CD4-positive, alpha-beta T cell treated with Interleukin-15 for 1 hour (primary cell): ENCODE data around the gene TSHZ2.

ENCODE experiments used
- DNase-seq: peaks from one replicate; pipeline ENCODE4 v3.0.0-alpha.2; 2020

TSHZ2 gene

DNA sequence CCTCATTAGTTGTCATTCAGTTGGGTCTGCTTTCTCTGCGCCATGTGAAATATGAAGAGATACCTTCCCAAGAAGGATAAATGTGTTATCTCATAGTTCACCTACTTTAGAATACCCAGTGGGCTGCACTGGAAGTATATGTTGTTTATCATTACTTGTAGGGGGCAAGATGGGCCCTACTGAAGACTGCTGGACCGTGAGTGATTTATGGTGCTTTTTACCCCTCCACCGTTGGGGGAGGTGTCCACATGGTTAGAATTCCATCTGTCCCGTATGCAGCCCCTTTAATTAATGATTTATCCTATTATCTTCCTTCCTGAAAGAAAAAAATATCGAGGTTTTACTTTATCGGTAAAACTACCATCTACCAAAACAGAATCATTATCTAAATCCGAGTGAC, 97.0 kb downstream of the TSHZ2 start:
- DNase-seq = no peak

- DNase-seq = no peak
These were observed 98.1 kb downstream of the TSHZ2 start for GRCh38 chr20:53070224-53070623.

DNA sequence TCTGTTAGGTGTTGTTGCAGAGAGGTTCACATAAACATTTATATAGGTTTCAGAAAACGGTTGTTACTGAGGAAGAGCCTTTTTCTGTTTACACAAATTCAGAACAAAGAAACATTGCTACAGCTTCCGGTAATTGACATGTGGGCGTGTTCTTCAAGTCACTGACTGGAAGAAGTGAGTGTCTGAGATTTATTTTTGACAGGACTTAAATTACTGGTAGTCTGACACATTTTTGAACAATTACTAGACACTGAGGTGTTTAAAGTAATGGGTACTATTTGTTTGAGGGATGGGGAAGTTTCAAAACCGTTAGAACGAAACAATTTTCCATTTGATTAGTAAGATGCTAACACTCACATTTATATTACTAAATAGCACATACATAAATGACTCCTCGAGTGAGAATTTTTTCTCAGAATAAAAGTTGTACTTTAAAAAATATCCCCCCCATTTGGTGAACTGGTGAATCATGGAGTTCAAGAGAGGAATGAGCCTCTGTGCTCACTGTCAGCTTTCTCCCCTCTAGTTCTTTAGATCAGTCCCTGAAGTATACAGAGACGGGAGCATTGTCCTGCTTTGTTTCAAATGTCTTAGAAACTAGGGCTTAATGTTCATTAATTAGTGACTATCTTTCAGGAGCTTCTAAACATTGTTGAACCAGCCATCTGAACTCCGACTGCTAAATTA, 98.7 kb downstream of the TSHZ2 start:
- no peak for DNase-seq

DNA sequence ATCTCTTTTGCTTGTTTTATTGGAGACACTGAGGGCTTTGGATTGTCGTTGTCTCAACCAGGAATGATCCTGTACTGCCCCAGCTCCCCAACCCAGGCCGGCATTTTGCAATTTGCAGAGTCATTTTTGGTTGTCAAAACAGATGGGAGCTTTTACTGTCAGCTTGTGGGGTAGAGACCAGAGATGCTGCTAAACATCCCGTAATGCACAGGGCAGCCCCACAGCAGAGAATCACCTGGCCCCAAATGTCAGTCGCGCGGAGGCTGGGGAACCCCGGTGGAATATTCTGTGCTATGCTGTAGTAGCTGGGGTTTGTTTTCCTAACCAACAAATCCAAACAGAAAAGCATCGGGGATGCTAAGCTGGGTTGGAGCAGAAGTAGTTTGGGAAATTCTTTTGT, 99.7 kb downstream of the TSHZ2 start:
- no peak for DNase-seq

- no peak for DNase-seq
These were observed 100.9 kb downstream of the TSHZ2 start for GRCh38 chr20:53072923-53073579.

GRCh38 chr20:53073636-53074415, 101.7 kb downstream of the TSHZ2 start:
- no peak for DNase-seq

DNA sequence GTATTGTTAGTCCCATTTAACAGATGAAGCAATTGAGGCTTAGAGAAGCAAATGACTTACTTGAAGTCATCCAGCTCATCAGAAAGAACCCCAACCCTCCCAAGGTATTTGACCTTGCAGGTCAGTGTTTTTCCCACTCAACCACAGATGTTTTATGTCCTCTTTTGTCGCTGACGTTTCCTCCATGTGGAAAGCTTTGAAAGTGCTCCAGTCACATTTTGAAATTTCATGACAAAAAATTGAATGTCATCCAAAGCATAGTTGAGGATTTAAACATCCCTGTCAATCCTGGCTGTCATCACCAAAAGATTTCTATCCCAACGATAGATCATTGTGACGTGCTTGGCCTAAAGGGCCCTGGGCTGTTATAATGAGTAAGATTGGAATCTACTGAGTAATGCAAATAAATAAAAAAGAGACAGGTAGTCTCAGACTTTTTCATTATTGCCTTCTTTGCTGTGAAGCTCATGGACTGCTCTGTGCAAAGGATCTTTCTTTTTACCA, 102.7 kb downstream of the TSHZ2 start:
- no peak for DNase-seq

- DNase-seq = no peak
These were observed 104.5 kb downstream of the TSHZ2 start for GRCh38 chr20:53076668-53077067.

- no peak for DNase-seq
These were observed 105.4 kb downstream of the TSHZ2 start for GRCh38 chr20:53077373-53078205.

- no peak for DNase-seq
These were observed 106.6 kb downstream of the TSHZ2 start for GRCh38 chr20:53078761-53079160.

DNA sequence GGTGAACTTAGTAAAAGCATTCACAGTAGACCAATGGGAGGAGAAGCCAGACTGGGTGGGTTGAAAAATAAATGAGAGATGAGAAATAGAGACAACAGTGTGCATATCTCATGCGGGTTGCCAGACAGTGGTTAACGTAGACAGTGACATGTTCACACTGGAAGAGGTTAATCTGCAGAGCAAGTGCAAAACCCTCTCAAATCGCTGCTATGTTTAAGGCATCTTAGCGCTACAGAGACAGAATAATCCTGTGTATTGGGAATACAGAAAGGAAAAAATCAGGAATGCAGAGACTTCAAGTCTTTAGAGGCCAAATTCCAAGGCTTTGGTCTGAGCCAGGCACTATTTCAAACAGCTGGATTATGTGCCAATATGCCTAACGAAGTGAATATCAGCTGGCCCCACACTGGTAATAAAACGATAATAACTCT, 107.1 kb downstream of the TSHZ2 start:
- DNase-seq = no peak

DNA sequence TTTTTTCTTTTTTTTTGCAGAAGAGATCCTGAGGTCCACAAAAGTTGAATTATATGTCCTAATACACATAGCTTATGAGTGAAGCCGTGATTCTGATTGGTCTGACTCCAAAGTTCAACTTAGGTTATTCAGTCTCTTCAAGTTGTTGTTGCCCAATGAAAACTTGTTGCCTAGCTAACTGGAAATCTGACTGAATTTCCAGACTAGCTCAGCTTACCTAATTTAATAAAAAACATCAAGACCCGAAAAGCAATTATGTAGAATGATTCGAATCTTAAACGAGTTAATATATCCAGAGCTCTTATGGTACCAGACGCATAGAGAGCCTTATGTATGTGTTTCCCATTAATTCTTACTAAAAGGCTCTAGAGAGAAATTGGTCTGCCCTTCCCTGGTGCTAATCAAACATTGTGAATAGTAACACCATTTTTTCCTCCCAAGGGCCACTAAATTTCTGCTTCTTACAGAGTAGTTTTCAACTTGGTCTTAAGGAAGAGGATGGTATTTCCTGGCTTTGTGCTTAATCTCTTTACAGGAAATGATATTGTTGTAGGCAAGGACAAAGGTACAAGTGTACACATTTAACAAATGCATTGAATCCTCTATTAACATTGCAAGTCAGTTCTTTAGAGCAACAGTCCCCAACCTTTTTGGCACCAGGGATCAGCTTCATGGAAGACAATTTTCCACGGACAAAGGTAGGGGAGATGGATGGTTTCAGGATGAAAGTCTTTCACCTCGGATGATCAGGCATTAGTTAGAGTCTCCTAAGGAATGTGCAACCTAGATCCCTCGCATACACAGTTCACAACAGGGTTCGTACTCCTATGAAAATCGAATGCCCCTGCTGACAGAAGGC, 107.9 kb downstream of the TSHZ2 start:
- no peak for DNase-seq

DNA sequence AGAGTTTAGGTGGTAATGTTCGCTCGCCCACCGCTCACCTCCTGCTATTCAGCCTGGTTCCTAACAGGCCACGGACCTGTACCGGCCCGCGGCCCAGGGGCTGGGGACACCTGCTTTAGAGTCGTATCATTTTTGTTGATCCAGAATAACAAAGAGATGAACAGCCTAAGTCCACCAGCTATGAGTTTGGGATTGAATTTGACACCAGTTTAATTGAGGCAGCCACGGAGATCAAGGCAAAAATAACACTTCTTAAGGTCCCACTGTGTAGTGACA, 108.5 kb downstream of the TSHZ2 start:
- DNase-seq = no peak

DNA sequence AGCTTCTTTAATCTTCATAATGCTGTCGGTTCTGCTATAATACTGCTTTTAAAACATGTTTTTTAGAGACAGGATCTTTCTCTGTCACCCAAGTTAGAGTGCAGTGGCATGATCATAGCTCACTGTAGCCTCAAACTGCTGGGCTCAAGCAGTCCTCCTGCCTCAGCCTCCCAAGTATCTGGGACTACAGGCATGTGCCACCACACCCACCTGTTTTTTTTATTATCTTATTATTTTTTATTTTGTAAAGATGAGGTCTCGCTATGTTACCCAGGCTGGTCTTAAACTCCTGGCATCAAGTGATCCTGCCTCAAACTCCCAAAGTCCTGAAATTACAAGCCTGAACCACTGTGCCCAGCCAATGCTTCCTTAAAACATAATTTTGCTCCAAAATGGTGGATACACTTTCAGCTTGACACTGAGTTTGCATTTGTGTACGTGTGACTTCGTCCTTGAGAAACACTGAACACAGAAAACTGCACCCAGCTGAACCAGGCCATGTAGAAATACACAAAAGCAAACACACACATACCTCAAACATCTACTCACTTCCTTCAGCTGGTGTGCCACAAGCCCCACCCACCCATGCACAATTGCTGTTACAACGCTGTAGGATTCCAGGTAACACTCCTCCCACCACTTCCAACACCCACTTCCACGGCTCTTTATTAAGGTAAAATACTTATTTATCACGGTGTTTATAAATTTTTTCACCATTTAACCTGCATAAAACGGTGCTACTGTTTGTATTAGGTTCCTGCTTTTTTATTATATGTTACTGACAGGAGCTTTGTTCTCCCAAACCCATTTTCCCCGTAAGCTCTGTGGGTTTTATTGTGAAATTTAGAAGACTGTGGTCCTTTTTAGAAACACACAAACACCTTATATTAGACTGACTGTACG, 109.1 kb downstream of the TSHZ2 start:
- no peak for DNase-seq

DNA sequence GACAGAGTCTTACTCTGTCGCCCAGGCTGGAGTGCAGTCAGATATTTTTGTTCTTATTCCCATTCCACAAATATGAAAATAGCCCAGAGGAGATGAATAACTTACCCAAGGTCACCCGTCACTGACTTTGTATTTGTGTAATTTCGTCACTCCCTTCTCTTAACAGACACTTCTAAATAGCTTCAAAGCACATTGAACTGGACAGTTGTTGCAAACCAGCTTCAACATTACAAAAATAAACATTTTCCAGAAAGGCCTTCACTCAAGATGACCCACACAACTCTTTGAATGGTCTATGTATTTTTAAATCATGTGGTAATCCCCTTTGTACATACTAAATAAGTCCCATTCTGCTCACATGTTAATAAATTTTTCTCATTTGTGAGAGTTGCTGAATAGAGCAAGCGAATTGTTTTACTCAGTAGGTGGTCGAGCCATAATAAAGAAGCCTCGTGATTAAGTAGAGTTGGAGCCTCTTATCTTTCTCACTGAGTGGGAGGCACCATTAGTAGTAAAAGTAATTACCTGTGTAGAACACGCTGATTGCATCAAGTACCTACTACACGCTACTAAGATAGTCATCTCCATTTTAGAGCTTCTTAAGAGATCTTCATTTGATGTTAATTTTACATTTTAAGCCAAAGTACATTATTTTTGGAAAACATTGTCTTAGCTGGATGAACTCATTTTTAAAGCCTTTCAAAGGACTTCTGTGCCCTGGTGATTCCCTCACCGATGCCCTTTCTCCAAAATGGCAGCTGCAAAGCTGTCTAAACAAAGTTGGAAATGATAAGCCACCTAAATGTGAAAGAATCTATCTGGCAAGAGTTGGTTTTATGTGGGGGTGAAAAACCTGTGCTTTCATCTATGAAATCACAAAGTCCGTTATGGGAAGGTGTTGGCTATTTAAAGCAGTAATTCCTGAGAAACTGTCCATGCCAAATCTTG, 110.0 kb downstream of the TSHZ2 start:
- no peak for DNase-seq

DNA sequence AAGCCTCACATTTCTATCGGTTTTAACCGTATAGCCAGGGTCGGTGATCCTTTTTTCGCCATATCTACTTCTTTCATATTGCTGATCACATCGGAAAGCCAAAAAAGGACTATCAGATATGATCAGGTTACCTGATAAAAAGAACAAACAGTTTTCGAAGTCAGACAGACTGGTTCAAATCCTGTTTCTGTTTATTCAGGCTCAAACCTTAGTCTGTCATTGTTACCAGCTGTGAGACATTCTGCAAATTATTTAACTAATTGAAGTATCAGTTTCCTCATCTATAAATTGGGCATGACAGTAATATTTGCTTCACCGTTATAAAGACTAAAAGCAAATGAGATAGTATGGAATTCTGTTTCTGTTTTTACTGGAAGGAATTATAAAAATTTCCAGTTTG, 111.3 kb downstream of the TSHZ2 start:
- no peak for DNase-seq

DNA sequence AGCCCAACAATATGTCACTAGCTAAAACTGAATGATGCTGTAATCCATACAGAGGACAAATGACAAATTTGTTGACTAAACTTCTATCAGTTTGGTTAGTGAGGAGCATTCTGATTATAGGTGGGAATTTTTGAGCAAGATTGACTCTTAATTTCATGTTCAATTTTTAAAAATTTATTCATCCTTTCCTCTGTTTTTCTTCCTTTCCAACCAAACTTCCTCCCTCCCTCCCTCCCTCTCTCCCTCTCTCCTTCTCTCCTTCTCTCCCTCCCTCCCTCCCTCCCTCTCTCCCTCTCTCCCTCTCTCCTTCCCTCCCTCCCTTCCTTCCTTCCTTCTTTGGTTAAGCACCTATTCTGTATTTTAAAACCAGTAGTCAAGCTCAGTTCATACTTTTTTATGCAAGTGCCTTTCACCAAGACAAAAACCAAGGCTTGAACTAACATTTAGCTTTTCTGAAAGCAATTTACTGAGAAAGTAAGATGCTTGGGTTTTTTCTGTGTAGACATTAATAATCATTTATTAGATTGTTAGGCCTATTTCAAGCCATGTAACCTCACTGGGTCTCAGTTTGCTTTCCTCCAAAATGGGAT, 112.3 kb downstream of the TSHZ2 start:
- DNase-seq = no peak

- no peak for DNase-seq
These were observed 113.6 kb downstream of the TSHZ2 start for GRCh38 chr20:53085720-53086119.

DNA sequence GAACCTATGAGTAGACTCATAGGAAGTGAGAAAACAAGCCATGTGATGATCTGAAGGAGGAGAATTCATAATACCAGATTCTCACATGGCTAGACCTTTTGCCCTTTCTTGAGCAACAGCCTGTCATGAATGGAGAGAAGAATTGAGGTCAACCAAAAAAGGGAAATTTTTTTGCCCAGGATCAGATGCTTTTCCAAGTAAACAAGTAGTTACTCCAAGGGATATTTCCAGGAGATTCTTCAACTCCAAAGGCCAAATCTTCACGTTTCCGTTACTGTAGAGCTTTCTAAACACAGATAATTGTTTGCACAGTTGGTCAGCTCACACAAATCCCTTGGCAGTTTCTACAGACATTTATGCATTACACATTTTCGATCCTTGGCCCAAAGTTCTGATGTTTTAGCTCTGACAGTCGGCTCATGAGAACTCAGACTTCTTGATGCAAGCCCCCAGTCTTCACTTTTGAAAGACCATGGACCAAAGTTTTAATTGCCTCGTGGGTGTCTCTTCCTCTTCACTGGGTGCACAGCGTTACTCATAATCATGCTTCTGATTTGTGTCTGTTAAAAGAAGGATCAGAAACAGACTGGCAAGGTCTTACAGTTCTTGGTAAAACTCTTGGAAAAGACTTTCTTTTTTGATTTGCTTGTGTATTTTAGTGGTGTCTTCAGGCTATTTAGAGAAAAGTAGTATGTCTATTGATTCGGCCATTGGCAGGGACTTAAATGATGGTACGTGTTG, 115.0 kb downstream of the TSHZ2 start:
- DNase-seq = no peak
